HL-60 (cell line): ENCODE results near the gene DERL3.
"Not testable (repeated sequence)": the region's sequence is repeated elsewhere in the genome, so short reads cannot be mapped to it uniquely, and the experiment has no call there.

Experiments used
- DNase-seq, 2 experiments: peaks; one replicate each; pipeline ENCODE4 v3.0.0-alpha.2; 2010 to 2020; ENCODE audit warnings: low read depth in 1 of 2, low spot score in 1 of 2
- H3K27ac ChIP-seq: fragments of 250-450 bp; sonication (Bioruptor Pico); replicated peaks from 2 replicates; pipeline ENCODE4 v1.5.1; 2020; ENCODE audit warnings: mild to moderate bottlenecking, moderate library complexity
- H3K27me3 ChIP-seq: fragments of 250-450 bp; sonication (Bioruptor Pico); 2 replicates; pipeline ENCODE4 v1.5.1; 2021; ENCODE audit warnings: mild to moderate bottlenecking, moderate library complexity; ENCODE audit not compliant: insufficient read depth, poor library complexity, severe bottlenecking
- H3K4me3 ChIP-seq: replicated peaks from 2 replicates; pipeline ENCODE4 v1.5.1; 2011; ENCODE audit warnings: mild to moderate bottlenecking, control low read depth, low read length; ENCODE audit not compliant: insufficient read depth
- CTCF ChIP-seq: IDR thresholded peaks from one replicate; pipeline ENCODE4 v1.5.1; 2011; ENCODE audit warnings: low read length, control low read depth, inconsistent platforms; ENCODE audit not compliant: insufficient read depth
- GABPA ChIP-seq: IDR thresholded peaks from 2 replicates; pipeline ENCODE4 v1.6.1; 2012; ENCODE audit warnings: low read depth
- POLR2AphosphoS5 ChIP-seq: IDR thresholded peaks from 2 replicates; pipeline ENCODE4 v1.6.1; 2012; ENCODE audit warnings: low read depth
- SPI1 ChIP-seq: IDR thresholded peaks from 2 replicates; pipeline ENCODE4 v1.6.1; 2012; ENCODE audit warnings: low read depth, mild to moderate bottlenecking, borderline replicate concordance
- TF ChIP-seq, protein P1 (sequence below): IDR thresholded peaks from 2 replicates; pipeline ENCODE4 v1.6.1; 2012; ENCODE audit warnings: low read depth; ENCODE audit not compliant: insufficient replicate concordance

Gene DERL3

GRCh38 chr22:23862103-23862502 lies 23.3 kb upstream of the DERL3 start:
- peak; percentile 84 for TF ChIP-seq CTCF
- TF ChIP-seq SPI1 = no peak
- TF ChIP-seq, protein P1, sequence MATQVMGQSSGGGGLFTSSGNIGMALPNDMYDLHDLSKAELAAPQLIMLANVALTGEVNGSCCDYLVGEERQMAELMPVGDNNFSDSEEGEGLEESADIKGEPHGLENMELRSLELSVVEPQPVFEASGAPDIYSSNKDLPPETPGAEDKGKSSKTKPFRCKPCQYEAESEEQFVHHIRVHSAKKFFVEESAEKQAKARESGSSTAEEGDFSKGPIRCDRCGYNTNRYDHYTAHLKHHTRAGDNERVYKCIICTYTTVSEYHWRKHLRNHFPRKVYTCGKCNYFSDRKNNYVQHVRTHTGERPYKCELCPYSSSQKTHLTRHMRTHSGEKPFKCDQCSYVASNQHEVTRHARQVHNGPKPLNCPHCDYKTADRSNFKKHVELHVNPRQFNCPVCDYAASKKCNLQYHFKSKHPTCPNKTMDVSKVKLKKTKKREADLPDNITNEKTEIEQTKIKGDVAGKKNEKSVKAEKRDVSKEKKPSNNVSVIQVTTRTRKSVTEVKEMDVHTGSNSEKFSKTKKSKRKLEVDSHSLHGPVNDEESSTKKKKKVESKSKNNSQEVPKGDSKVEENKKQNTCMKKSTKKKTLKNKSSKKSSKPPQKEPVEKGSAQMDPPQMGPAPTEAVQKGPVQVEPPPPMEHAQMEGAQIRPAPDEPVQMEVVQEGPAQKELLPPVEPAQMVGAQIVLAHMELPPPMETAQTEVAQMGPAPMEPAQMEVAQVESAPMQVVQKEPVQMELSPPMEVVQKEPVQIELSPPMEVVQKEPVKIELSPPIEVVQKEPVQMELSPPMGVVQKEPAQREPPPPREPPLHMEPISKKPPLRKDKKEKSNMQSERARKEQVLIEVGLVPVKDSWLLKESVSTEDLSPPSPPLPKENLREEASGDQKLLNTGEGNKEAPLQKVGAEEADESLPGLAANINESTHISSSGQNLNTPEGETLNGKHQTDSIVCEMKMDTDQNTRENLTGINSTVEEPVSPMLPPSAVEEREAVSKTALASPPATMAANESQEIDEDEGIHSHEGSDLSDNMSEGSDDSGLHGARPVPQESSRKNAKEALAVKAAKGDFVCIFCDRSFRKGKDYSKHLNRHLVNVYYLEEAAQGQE = no peak
- TF ChIP-seq GABPA = no peak
- no peak for TF ChIP-seq POLR2AphosphoS5
- Histone ChIP-seq H3K27me3 (no peaks in the 10 kb centered on the region), H3K4me3 (no peak overlapping the region), H3K27ac (no peak overlapping the region)
- DNase-seq = peak in 1 of 2 experiments; percentile 60

DNA sequence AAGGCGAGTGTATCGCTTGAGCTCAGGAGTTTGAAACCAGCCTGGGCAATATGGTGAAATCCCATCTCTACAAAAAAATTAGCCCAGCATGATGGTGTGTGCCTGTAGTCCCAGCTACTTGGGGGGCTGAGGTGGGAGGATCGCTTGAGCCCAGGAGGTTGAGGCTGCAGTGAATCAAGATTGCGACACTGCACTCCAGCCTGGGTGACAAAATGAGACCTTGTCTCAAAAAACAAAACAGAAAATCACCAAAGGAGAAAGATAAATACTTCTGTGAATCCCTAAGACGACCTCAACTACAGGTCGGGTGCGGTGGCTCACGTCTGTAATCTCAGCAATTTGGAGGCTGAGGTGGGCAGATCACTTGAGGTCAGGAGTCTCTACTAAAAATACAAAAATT lies 21.4 kb upstream of the DERL3 start:
- DNase-seq, H3K27ac ChIP-seq, H3K27me3 ChIP-seq, H3K4me3 ChIP-seq: not testable (repeated sequence)

- no peak overlapping the region for H3K27ac ChIP-seq
- H3K4me3 ChIP-seq = no peak overlapping the region
- no peak for TF ChIP-seq GABPA
- TF ChIP-seq SPI1 = no peak
- no peak for TF ChIP-seq CTCF
- no peak for TF ChIP-seq POLR2AphosphoS5
- TF ChIP-seq, protein P1 = no peak
- H3K27me3 ChIP-seq = no peaks in the 10 kb centered on the region
- no peak for DNase-seq
These were observed 20.4 kb upstream of the DERL3 start for GRCh38 chr22:23859201-23859600.

DNA sequence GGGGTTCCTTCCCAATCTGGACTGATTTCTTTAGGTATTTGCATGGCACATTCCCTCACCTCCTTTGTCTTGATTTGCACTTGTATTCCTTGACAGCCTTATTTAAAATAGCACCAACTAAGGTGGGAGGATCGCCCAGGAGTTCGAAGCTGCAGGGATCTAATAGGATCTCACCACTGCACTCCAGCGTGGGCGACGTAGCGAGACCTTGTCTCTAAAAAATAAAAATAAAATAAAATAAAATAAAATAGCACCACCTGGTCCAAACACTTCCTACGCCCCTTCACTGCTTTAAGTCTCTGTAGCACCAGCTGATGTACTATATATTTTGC lies 19.6 kb upstream of the DERL3 start:
- TF ChIP-seq SPI1 (no peak), GABPA (no peak), POLR2AphosphoS5 (no peak), CTCF (no peak)
- TF ChIP-seq, protein P1 = no peak
- Histone ChIP-seq H3K4me3 (peak overlapping the region; percentile 65), H3K27ac (no peak overlapping the region), H3K27me3 (no peaks in the 10 kb centered on the region)
- no peak for DNase-seq
